CD4-positive, alpha-beta T cell treated with Interleukin-2 at 100 ng/mL for 4 hours (primary cell): Measurements from ENCODE around the gene OTOS.

Source experiments
- DNase-seq: peaks from one replicate; pipeline ENCODE4 v3.0.0-alpha.2; 2020; ENCODE audit warnings: low spot score

OTOS gene

DNA sequence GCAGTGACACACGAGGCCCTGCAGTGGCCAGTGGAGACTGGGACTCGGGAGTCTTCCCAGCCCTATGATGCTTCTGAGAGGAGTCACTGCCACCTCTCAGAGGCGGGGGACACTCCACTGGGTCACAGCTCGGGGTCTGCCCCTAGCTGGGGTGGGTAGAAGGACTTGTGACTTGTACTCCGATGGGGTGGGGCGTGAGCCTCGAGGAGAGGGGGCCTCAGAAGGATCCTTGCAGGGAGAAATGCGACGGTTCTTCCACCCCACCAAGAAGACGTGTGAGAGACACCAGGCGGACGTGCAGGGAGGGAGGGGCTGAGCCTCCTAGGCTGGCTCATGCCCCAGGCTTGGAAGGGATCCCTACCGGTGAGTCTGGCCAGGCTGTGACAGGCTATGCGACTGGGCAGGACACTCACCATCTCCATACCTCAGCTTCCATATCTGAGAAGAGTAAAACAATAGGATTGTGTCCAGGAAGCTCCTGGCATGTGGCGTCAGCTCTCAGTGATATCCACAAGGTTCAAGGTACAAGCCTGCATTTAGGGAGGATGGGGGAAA is 11.1 kb upstream of the OTOS start:
- no peak for DNase-seq

DNA sequence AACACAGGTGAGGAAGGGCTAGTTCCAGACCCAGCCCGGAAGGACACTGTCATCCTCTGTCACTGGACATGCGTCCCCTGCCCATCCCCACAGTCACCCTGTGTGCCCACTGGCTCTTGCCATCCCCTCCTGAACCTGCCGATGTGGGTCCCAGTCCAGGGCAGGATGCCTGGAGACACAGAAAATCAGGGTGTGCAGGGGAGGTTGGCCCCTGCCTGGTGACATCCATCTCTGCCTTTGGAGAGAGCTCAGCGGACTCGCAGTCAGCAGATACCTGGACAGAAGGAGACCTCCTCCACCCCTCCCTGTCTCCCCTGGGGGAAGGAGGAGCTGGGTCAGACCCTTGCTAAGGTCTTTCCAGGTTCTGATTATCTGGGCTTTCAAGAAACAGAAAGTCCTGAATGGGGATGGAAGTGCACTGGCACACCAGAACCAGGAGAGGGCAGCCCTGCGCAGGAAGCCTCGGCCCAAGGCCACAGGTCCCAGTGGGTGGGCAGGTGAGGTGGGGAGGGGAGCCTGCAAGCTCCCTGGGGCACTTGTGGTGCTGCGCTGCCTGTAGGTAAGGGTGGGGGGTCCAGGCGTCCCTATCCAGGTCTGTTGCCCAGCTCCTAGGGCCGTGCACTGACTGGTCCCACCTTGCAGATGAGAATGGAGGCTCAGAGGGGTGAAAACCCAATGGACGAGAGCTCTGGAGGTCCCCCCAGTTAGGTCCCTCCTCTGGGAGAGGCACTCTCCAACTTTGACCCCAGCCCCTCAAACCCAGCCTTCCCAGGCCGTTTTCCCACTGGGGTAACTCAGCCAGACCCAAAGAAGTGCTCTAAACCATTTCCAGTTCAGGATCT is 9.7 kb upstream of the OTOS start:
- DNase-seq: peak; percentile 14

DNA sequence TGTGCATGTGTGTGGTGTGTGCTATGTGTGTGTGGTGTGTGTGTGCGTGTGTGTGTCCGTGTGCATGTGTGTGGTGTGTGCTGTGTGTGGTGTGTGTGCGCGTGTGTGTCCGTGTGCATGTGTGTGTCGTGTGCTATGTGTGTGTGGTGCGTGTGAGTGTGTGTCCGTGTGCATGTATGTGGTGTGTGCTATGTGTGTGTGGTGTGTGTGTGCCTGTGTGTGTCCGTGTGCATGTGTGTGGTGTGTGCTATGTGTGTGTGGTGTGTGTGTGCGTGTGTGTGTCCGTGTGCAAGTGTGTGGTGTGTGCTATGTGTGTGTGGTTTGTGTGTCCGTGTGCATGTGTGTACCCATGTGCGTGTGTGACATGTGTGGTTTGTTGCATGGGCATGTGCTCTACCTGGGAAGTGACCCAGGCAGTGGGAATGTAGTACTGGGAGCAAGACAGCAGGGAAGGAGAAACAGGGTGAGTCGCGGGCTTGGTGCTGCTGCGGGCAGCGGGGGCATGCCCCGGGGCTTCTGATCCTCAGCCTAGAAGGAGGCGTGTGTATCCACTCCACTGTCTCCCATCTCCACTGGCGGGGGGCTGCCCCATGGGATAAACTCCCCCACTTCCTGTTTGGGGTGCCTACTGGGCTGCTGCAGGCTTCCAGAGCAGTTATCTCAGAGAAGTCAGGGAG is 7.6 kb upstream of the OTOS start:
- DNase-seq: no peak

DNA sequence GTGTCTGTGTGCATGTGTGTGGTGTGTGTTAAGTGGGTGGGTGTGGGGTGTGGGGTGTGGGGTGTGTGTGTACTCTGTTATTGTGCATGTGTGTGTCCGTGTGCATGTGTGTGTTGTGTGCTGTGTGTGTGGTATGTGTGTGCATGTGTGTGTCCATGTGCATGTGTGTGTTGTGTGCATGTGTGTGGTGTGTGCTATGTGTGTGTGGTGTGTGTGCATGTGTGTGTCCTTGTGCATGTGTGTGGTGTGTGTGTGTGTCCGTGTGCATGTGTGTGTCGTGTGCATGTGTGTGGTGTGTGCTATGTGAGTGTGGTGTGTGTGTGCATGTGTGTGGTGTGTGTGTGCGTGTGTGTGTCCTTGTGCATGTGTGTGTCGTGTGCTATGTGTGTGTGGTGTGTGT is 6.9 kb upstream of the OTOS start:
- DNase-seq: no peak

DNA sequence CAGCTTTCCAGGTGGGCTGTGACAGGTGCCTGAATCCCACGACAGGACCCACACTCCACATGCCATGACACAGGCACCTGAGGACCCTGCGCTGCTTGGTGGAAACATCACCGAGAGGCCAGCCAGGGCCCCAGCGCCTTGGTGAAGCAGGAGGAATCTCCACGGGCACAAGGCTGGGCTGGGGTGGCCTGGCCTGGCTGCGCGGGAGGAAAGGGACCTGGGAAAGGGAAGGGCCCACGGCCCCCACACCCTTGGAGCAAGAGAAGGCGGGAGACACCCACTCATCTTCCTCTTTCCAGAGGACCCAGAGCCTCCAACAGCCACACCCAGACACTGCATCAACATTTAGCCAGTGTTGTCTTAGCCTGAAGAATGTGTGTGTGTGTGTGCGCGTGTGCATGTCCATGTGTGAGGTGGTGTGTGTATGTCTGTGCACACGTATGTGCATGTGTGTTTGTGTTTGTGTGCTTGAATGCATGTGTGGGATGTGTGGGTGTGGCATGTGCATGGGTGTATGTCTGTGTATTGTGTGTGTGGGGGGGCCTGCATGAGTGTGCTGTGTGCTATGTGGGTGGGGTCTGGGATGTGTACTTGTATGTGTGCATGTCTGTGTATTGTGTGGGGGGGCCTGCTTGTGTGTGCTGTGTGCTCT is 6.3 kb upstream of the OTOS start:
- no peak for DNase-seq

DNA sequence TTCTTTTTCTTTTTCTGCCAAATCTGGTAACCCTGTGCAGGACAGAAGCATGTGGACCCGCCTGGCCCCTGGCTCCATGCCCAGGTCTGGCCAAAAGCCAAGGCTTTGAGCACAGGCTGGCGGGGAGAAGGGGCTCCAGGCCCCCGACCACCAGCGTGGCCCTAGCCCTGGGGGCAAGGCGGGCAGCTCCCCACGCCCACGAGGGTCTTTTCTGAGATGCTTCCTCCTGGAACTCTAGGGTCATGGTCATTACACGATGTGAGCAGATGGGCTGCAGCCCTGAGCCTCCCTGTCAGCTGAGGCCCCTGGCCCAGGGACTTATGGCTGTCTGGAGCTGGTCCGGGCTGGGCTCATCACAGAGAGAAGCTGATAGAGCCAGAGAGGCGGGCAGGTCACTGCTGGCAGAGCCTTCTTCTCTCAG is 5.7 kb upstream of the OTOS start:
- no peak for DNase-seq

DNA sequence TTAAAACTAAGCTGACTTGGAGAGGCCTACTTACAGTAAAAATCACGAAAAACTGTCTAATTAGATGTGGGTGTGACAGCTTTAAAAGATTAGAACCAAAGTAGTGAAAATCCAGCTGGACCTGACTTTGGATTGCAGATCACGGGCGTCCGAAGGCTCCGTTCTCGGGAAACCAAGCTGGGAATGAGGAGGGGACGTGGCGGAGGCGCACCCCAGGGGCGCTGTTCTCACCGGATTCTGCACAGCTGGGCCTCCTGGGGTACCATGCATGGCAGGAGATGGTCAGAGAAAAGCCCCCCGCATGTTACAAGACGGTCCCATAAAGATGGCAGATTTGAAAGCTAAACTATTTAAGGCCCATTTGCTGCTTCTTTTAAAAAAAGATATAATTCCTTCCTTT is 5.0 kb upstream of the OTOS start:
- no peak for DNase-seq

DNA sequence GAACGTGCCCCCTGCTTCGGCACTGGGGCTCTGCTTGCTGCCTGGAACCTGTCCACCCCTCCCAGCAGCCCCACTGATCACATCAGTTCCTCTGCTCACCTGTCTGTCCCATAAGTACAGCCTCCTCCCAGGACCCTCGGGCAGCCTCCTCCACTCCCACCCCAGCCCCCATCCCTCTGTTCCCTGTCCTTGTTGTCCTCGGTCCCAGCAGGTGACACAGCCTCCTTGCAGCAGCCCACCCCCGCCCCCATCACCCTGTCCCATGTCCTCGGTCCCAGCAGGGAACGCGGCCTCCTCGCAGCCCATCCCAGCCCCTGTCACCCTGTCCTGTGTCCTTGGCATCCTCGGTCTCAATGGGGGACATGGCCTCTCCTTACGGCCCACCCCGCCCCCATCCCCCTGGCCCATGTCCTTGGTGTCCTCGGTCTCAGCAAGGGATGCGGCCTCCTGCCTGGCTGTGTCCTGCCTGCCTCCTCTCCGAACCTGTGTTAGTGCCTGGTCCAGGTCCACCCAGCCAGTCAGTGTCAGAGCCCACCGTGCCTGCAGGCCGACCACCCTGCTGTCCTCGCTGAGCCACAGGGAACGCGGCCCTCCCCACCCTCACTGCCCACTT is 4.3 kb upstream of the OTOS start:
- no peak for DNase-seq

DNA sequence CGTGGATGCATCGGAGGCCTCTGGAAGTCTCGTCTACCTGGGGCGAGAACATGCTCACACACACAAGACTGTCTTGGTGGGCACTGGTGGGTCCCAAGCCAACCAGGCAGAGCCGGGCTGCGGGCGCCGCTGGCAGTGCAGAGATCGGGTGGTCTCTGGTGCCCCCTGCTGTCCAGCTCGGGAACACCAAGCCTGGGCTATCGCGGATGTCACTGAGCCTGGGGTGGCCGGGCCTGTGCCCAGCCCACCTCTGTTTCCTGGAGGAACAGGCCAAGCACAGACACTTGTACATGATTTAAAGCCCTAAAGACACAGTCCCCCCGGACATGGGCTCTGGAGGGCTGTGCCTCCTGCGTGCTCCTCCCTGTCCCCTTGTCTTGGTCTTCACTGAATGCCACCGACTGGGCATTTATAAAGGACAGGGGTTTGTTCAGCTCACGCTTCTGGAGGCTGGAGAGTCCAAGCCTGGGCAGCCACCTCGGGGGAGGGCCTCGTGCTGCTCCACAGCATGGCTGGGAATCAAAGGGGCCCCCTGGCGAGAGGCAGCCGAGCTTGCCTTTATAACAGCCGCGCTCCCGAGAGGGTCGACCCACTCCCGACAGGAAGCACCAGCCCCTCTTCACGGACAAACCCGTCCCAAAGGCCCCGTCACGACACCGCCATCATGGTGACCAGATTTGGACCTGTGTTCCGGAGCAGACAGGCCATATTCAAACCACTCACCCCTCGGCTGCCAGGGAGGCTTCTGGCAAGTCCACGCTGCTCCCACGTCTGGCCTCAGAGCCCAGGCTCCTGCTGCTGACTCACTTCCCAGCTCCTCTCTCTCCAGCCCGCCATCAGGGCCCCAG is 3.6 kb upstream of the OTOS start:
- DNase-seq: peak; percentile 80

DNA sequence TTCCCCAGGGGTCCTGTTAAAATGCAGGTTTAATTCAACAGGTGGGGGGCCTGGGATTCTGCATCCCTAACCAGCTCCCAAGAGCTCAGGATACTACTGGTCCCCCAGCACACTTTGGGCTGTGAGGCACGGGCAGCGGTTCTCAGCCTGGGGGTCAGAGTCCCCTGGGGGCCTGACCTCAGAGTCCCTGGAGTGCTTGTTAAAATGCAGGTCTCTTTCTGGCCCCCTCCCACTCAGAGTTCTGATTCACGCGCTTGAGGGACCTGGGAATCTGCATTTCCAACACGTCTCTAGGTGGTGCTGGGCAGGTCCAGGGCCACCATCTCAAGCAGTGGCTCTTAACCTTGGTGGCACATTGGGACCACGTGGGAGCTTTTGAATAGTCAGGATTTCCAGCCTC is 2.8 kb upstream of the OTOS start:
- no peak for DNase-seq

DNA sequence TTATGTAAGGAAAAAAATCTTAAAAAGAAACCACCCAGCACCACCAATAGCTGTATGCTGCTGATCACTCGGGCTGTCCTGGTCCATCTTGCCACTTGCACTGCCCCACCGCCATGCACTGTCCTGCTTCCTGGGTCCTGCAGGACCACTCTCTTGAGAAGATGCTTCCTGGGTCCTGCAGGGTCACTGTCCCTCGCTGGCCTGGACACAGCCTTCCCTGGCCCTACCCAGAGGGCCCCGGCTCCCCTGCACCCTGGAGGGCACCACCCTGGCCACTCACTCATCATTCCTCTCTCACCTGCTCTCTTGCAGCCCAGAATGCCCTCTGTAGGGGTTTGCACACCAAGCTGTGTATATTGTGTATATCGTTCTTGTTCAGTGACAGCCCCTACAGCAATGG is 2.4 kb upstream of the OTOS start:
- DNase-seq: no peak

DNA sequence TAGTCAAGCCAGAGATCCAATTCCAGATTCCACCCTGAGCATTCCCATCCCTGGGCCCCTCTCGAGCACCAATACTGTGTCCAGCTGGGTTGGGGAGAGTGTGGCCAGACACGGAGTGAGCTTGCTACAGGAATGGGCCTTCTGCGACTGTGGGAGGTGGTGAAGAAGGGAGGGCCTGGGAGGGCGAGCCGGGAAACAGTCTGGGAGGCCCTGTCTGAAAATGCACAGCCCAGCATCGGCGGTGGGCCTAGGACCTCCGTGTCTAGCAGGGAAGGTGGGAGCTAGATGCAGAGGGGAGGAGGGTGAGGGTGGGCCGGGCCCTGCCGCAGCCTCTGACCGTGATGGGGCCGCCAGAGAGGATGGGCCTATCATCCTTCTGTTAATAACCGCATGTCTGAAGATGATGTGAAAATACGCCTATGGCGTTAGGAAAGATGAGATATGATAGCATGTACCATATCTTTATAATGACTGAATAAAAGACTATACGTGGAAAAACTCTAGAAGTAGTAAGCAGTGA is 1.9 kb upstream of the OTOS start:
- no peak for DNase-seq

DNA sequence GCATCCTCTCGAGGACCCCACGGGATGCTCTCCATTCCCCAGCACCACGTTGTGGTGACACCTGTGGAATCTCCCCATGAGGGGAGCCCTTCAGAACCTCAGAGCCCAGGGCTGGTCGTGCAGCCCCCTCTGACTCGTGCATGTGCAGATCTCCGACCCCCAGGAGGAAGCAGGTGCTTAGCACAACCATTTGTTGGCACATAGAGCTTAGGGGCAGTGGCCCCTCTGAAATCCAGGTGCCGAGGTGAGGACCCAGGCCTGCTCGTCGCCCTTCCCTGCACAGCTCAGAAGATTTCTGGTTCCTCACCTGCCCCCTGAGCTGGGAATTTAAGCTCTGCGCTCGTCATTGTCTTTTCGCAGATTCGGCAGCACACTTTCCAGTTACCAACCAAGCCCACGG is 1.3 kb upstream of the OTOS start:
- DNase-seq: no peak

DNA sequence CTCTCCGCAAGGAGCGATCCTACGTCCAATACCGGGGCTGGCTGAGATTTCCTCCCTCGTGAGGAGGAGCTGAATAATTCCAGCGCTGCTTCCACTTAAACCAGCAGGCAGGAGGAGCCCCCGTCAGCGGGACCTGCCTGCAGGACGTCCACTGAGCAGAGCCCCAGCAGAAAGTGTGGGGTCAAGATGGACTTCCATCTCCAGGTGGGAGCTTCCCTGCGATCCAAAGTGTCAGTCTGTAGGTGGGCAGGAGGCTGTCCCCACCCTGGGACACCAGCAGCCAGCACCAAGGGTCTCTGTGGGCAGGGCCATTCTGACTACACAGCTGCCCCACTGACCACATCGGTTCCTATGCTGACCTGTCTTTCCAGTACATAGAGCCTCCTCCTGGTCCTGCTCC is 462 bp upstream of the OTOS start:
- DNase-seq: no peak

DNA sequence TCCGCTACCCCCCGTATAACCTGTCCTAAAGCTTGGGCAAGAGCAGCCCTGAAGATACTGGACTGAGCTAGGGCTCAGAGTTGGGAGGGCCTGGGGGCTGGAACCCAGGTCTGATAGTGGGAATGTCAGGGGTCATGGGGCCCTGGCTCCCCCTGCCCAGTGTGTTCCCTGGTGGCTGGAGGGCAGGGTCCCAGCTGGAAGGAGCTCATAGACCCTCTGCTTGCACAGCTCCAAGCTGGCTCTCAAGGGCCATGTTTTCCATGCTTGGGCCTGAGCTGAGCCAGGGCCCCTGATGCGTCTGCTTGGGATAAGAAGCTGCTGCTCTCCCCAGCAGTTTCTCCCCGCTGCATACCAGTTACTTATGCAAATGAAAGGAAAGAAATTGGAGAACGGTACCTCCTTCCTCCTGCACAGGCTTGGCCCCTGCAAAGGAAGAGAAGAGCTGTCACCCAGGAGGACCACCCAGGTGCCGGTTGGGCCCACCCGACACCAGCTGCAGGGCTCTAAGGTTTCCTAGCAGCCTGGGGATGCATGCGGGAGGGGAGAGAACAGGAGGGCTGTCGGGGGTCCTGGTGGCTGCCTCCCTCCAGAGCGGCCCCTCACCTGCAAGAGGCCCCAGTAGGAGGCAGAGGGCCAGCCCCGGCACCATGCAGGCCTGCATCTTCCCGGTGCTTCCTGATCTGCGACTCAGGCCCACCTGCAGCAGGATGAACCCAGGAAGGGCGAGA is 628 bp downstream of the OTOS start:
- no peak for DNase-seq

DNA sequence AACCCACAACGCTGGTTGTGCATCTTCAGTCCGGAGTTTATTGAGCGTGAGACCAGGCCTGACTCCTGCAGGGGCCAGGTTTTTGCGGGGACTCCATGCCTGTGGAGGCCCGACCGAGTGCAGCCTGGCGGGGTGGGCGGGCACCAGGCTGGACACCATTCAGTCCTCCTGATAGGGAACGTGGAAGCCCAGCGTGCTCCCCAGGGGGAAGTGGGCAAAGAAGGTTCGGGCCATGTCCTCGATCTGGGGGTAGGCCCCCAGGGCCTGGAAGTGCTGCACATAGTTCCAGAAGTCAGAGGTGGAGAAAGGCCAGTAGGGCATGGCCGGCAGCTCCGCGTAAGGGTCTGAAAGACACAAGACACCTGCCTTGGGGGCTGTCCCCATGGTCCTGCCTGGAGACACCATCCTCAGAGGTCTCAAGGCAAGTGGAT is 1.4 kb downstream of the OTOS start:
- no peak for DNase-seq

DNA sequence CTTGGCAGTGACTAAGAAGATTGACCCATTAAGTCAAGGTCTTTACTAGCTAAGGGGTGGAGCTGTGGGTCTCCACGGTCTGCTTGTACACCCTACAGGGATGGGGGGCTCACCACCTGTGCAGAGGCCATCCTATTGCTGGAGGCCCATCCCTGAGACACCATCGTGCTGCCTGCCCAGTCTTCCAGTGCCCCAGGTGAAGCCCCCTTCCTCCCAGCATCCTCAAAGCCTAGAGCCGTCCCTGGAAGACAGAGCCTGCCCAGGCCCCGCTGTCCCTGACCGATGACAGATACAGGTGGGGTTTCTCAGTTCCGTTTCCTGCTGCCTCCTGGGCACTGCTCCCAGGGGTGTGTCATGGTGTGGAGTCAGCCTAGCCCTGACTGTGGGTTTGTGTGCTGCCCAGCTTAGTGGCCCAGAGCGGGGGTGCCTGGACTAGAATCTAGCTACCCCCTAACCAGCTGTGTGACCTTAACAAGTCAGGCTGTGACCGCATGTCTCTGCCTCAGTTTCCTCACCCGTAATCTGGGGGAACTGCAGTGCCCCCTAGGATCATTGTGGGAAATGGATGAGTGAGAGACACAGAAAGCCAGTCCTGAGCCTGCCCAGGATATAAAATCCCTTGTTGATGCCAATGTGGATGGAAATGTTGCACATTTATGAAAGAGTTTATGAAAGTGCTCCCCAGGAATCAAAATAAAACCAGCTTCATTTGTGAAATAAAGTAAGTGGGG is 2.0 kb downstream of the OTOS start:
- DNase-seq: no peak

DNA sequence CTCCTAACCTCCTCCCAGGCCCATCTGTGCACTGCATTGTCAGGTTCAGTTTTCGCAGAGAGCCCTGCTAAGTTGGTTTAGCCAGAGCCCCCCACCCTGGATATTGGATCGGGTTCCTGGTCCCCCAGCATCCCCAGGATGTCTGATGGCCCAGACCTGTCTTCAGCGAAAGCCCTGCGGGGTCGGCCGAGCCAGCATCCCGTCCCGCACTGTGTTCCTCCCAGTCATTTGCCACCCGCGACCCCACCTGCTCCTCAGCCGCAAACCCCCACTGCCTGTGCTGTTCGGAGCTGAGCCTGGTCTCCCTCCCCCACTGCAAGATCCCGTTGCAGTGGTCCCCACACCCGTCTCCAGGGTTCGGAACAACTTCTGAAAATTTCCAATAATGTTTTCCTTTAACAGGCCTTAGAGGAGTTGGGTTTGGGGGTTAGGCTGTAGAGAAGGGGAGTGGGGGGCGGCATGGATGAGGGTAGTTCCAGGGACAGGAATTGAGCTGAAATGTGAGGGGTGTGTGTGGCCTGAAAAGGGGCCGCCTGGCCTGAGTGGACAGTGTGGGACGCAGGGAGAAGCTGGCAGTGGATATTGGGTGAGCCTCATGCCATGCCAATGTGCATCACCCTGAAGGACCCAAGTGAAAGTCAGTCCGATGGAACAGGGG is 2.7 kb downstream of the OTOS start:
- no peak for DNase-seq

DNA sequence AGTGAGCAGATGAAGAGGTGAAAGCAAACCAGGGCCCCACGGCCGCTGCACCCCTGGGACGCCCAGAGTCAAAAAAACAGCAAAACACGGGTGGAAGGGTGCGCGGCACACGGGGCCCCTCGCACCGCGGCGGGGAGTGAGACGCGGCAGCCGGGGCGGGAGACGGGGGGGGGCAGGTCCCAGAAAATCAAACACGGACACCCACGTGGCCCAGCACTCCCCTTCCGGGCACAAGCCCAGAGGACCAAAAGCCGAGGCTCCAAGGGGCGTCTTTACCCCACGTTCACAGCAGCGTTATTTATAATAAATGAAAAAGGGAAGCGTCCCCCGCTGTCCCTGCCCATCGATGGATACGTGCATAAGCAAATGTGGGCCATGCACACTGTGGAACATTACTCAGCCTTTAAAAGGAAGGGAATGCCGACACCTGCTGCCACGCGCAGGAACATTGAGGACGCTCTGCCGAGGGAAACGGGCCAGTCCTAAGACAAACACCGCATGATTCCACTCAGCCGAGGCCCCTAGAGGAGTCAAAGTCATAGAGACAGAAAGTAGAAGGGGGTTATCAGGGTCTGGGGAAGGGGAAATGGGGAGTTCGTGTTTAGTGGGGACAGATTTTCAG is 3.7 kb downstream of the OTOS start:
- DNase-seq: no peak
